Measurements from ENCODE around the gene MBIP. TPM values are rescaled to one million over a fixed set of nuclear protein-coding genes. Genes with fewer than 3 reads are reported as not detected.

The MBIP gene
- total and polyA plus RNA-seq, 11 donors, result 4.8 to 17.1 (median 9.1) TPM

- ATAC-seq (no peak), DNase-seq (no peak)
- intact Hi-C loops (cut with DNase I), result no loop called here
- no peak overlapping the region for H3K4me3 ChIP-seq
- peaks cover 0 to 96% (median 77%) of the 10 kb centered on the region in 9 donors for H3K36me3 ChIP-seq
- no peaks in the 10 kb centered on the region for H3K9me3 ChIP-seq
- H3K4me1 ChIP-seq, result no peaks in the 10 kb centered on the region
- TF ChIP-seq CTCF (IDR thresholded peaks at IDR 0.05), result no peak
- no peak for TF ChIP-seq POLR2A (IDR thresholded peaks at IDR 0.05)
- no peak overlapping the region for H3K27ac ChIP-seq
- no peaks in the 10 kb centered on the region for H3K27me3 ChIP-seq
Observed at GRCh38 chr14:36300337-36300736, 20.1 kb downstream of the MBIP start.

GRCh38 chr14:36295642-36296627, 24.5 kb downstream of the MBIP start:
- 54 to 74% (median 60%) methylated on average over 4 of the region's 4 CpGs for WGBS, 4 donors
- no peaks in the 10 kb centered on the region for H3K4me1 ChIP-seq

GRCh38 chr14:36294543-36294942, 25.9 kb downstream of the MBIP start:
- Histone ChIP-seq H3K9me3 (no peaks in the 10 kb centered on the region), H3K27me3 (no peaks in the 10 kb centered on the region), H3K4me1 (no peaks in the 10 kb centered on the region), H3K36me3 (peaks cover 0 to 38% (median 32%) of the 10 kb centered on the region in 9 donors), H3K4me3 (no peak overlapping the region), H3K27ac (no peak overlapping the region)
- no peak for TF ChIP-seq POLR2A (IDR thresholded peaks at IDR 0.05)
- no peak for TF ChIP-seq CTCF (IDR thresholded peaks at IDR 0.05)
- DNase-seq, result no peak
- 95 to 97% (median 96%) methylated on average over 4 of the region's 4 CpGs for WGBS, 4 donors
- intact Hi-C loops (cut with DNase I), result no loop called here
- no peak for ATAC-seq

More at GRCh38 chr14:36295642-36296627, 24.5 kb downstream of the MBIP start:
- H3K27ac ChIP-seq, result no peak overlapping the region
- TF ChIP-seq CTCF (IDR thresholded peaks at IDR 0.05) (no peak), POLR2A (IDR thresholded peaks at IDR 0.05) (no peak)
- DNase-seq (no peak), ATAC-seq (no peak)
- no peaks in the 10 kb centered on the region for H3K9me3 ChIP-seq
- no peaks in the 10 kb centered on the region for H3K27me3 ChIP-seq
- intact Hi-C loops (cut with DNase I), result no loop called here
- H3K36me3 ChIP-seq, result peaks cover 0 to 52% (median 46%) of the 10 kb centered on the region in 9 donors
- H3K4me3 ChIP-seq, result no peak overlapping the region

- Histone ChIP-seq H3K27me3 (no peaks in the 10 kb centered on the region), H3K27ac (no peak overlapping the region), H3K4me1 (no peaks in the 10 kb centered on the region), H3K9me3 (no peaks in the 10 kb centered on the region), H3K36me3 (peaks cover 0 to 31% (median 25%) of the 10 kb centered on the region in 9 donors), H3K4me3 (no peak overlapping the region)
- DNase-seq (no peak), ATAC-seq (peak in 1 of 4 donors; percentile 30)
- WGBS, 4 donors, result 0 to 50% (median 0%) methylated on average over 1 of the region's 1 CpG
- intact Hi-C loops (cut with DNase I), result no loop called here
- no peak for TF ChIP-seq POLR2A (IDR thresholded peaks at IDR 0.05)
- TF ChIP-seq CTCF (IDR thresholded peaks at IDR 0.05), result no peak
Observed at GRCh38 chr14:36293824-36294223, 26.6 kb downstream of the MBIP start.

Measured in heart left ventricle (tissue), 16 donors.